ENCODE data around the gene COG7.
A peak's percentile ranks its signal among the peaks of the same experiment; 100 is the strongest.

Gene COG7

GRCh38 chr16:23416816-23417215 lies 36.2 kb downstream of the COG7 start:
- Histone ChIP-seq H3K36me3 (ENCODE audit: control insufficient read depth, insufficient read depth, low read length) (peaks cover 10% of the 10 kb centered on the region), H3K4me3 (ENCODE audit: insufficient read depth, low read depth, low read length) (no peak overlapping the region)
- 90 to 94% methylated on average over 7 of the region's 7 CpGs for WGBS, 2 experiments

GRCh38 chr16:23414731-23415130 lies 38.3 kb downstream of the COG7 start:
- Histone ChIP-seq H3K4me3 (ENCODE audit: insufficient read depth, low read depth, low read length) (no peak overlapping the region), H3K27ac (ENCODE audit: insufficient read depth, low read depth, low read length, poor library complexity, severe bottlenecking) (no peak overlapping the region), H3K36me3 (ENCODE audit: control insufficient read depth, insufficient read depth, low read length) (peaks cover 10% of the 10 kb centered on the region), H3K9me3 (ENCODE audit: control insufficient read depth, low read length) (no peaks in the 10 kb centered on the region), H3K27me3 (ENCODE audit: control insufficient read depth, insufficient read depth, low read length, poor library complexity, severe bottlenecking) (no peaks in the 10 kb centered on the region), H3K4me1 (ENCODE audit: control insufficient read depth, insufficient read depth, low read length) (peaks cover 6% of the 10 kb centered on the region)
- WGBS, 2 experiments, result 93 to 95% methylated on average over 6 of the region's 6 CpGs

More at GRCh38 chr16:23416816-23417215, 36.2 kb downstream of the COG7 start:
- Histone ChIP-seq H3K9me3 (ENCODE audit: control insufficient read depth, low read length) (no peaks in the 10 kb centered on the region), H3K27ac (ENCODE audit: insufficient read depth, low read depth, low read length, poor library complexity, severe bottlenecking) (no peak overlapping the region), H3K27me3 (ENCODE audit: control insufficient read depth, insufficient read depth, low read length, poor library complexity, severe bottlenecking) (no peaks in the 10 kb centered on the region), H3K4me1 (ENCODE audit: control insufficient read depth, insufficient read depth, low read length) (no peaks in the 10 kb centered on the region)

DNA sequence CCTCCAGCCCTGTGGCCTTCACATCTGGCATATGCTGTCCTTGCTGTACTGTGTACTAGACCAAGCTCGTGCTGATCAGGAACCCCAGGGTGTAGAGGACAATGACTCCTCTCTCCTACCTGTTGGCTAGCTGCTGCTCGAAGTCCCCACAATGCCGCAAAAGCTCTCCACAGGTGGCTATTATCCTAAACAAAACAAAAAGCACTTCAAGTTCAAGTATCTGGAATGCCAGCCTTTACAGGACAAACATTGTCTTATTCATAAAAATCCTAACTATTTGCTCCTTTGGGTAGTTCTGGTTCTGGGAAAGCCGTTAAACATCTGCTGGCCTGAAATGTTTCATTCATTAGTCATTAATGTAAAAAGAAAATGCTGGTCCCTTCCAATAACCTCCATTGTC lies 42.8 kb downstream of the COG7 start:
- 54 to 64% methylated on average over 4 of the region's 4 CpGs for WGBS, 2 experiments
- Histone ChIP-seq H3K36me3 (ENCODE audit: control insufficient read depth, insufficient read depth, low read length) (peaks cover 6% of the 10 kb centered on the region), H3K27ac (ENCODE audit: insufficient read depth, low read depth, low read length, poor library complexity, severe bottlenecking) (no peak overlapping the region), H3K4me3 (ENCODE audit: insufficient read depth, low read depth, low read length) (no peak overlapping the region), H3K4me1 (ENCODE audit: control insufficient read depth, insufficient read depth, low read length) (peaks cover 14% of the 10 kb centered on the region), H3K27me3 (ENCODE audit: control insufficient read depth, insufficient read depth, low read length, poor library complexity, severe bottlenecking) (no peaks in the 10 kb centered on the region), H3K9me3 (ENCODE audit: control insufficient read depth, low read length) (no peaks in the 10 kb centered on the region)

- Histone ChIP-seq H3K4me3 (ENCODE audit: insufficient read depth, low read depth, low read length) (no peak overlapping the region), H3K27me3 (ENCODE audit: control insufficient read depth, insufficient read depth, low read length, poor library complexity, severe bottlenecking) (no peaks in the 10 kb centered on the region), H3K9me3 (ENCODE audit: control insufficient read depth, low read length) (no peaks in the 10 kb centered on the region), H3K36me3 (ENCODE audit: control insufficient read depth, insufficient read depth, low read length) (peaks cover 6% of the 10 kb centered on the region), H3K27ac (ENCODE audit: insufficient read depth, low read depth, low read length, poor library complexity, severe bottlenecking) (no peak overlapping the region), H3K4me1 (ENCODE audit: control insufficient read depth, insufficient read depth, low read length) (peaks cover 14% of the 10 kb centered on the region)
- WGBS, 2 experiments, result 78 to 81% methylated on average over 2 of the region's 2 CpGs
These were observed 43.5 kb downstream of the COG7 start for GRCh38 chr16:23409522-23409921.

DNA sequence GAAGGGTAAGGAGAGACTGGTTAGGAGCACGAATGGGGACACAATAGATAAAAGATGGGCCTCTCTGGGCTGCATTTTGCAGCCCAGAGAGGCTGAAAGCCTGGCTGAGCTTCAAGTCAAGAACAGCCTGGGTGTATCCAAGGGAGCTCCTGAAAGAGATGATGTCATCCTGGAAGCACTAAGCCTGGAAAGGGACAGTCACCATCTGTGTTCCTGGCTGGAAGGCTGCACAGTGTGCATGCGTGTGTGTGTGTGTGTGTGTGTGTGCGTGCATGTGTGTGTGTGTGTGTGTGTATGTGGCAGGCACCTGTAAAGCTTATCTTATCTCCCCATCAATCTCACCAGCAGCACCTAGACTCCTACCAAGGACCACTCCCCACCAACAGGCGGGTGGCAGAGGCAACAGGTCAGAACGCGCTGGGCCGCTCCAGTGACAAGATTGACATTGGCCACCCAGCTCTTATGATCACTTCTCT lies 44.1 kb downstream of the COG7 start:
- WGBS, 2 experiments, result 75 to 81% methylated on average over 6 of the region's 7 CpGs
- H3K4me3 ChIP-seq (ENCODE audit: insufficient read depth, low read depth, low read length), result no peak overlapping the region
- H3K36me3 ChIP-seq (ENCODE audit: control insufficient read depth, insufficient read depth, low read length), result peaks cover 3% of the 10 kb centered on the region
- no peaks in the 10 kb centered on the region for H3K9me3 ChIP-seq (ENCODE audit: control insufficient read depth, low read length)
- H3K4me1 ChIP-seq (ENCODE audit: control insufficient read depth, insufficient read depth, low read length), result peaks cover 14% of the 10 kb centered on the region
- no peaks in the 10 kb centered on the region for H3K27me3 ChIP-seq (ENCODE audit: control insufficient read depth, insufficient read depth, low read length, poor library complexity, severe bottlenecking)
- H3K27ac ChIP-seq (ENCODE audit: insufficient read depth, low read depth, low read length, poor library complexity, severe bottlenecking), result peak overlapping the region; percentile 84

GRCh38 chr16:23408242-23408822 lies 44.7 kb downstream of the COG7 start:
- Histone ChIP-seq H3K36me3 (ENCODE audit: control insufficient read depth, insufficient read depth, low read length) (no peaks in the 10 kb centered on the region), H3K4me1 (ENCODE audit: control insufficient read depth, insufficient read depth, low read length) (peaks cover 14% of the 10 kb centered on the region), H3K27ac (ENCODE audit: insufficient read depth, low read depth, low read length, poor library complexity, severe bottlenecking) (peak overlapping the region; percentile 84), H3K4me3 (ENCODE audit: insufficient read depth, low read depth, low read length) (no peak overlapping the region), H3K27me3 (ENCODE audit: control insufficient read depth, insufficient read depth, low read length, poor library complexity, severe bottlenecking) (no peaks in the 10 kb centered on the region), H3K9me3 (ENCODE audit: control insufficient read depth, low read length) (no peaks in the 10 kb centered on the region)
- WGBS, 2 experiments, result 70 to 80% methylated on average over 10 to 15 of the region's 21 CpGs

- 94 to 95% methylated on average over 7 of the region's 9 CpGs for WGBS, 2 experiments
- no peaks in the 10 kb centered on the region for H3K27me3 ChIP-seq (ENCODE audit: control insufficient read depth, insufficient read depth, low read length, poor library complexity, severe bottlenecking)
- no peaks in the 10 kb centered on the region for H3K36me3 ChIP-seq (ENCODE audit: control insufficient read depth, insufficient read depth, low read length)
- no peak overlapping the region for H3K27ac ChIP-seq (ENCODE audit: insufficient read depth, low read depth, low read length, poor library complexity, severe bottlenecking)
- no peak overlapping the region for H3K4me3 ChIP-seq (ENCODE audit: insufficient read depth, low read depth, low read length)
- H3K4me1 ChIP-seq (ENCODE audit: control insufficient read depth, insufficient read depth, low read length), result peaks cover 14% of the 10 kb centered on the region
- no peaks in the 10 kb centered on the region for H3K9me3 ChIP-seq (ENCODE audit: control insufficient read depth, low read length)
These were observed 45.4 kb downstream of the COG7 start for GRCh38 chr16:23407436-23408127.

GRCh38 chr16:23406546-23407240 lies 46.3 kb downstream of the COG7 start:
- H3K4me1 ChIP-seq (ENCODE audit: control insufficient read depth, insufficient read depth, low read length), result peaks cover 14% of the 10 kb centered on the region
- H3K27ac ChIP-seq (ENCODE audit: insufficient read depth, low read depth, low read length, poor library complexity, severe bottlenecking), result no peak overlapping the region
- WGBS, 2 experiments, result 94 to 97% methylated on average over 6 of the region's 6 CpGs
- no peaks in the 10 kb centered on the region for H3K36me3 ChIP-seq (ENCODE audit: control insufficient read depth, insufficient read depth, low read length)
- no peaks in the 10 kb centered on the region for H3K27me3 ChIP-seq (ENCODE audit: control insufficient read depth, insufficient read depth, low read length, poor library complexity, severe bottlenecking)
- no peak overlapping the region for H3K4me3 ChIP-seq (ENCODE audit: insufficient read depth, low read depth, low read length)
- no peaks in the 10 kb centered on the region for H3K9me3 ChIP-seq (ENCODE audit: control insufficient read depth, low read length)

- Histone ChIP-seq H3K36me3 (ENCODE audit: control insufficient read depth, insufficient read depth, low read length) (no peaks in the 10 kb centered on the region), H3K27ac (ENCODE audit: insufficient read depth, low read depth, low read length, poor library complexity, severe bottlenecking) (no peak overlapping the region), H3K9me3 (ENCODE audit: control insufficient read depth, low read length) (no peaks in the 10 kb centered on the region), H3K4me1 (ENCODE audit: control insufficient read depth, insufficient read depth, low read length) (peaks cover 18% of the 10 kb centered on the region), H3K27me3 (ENCODE audit: control insufficient read depth, insufficient read depth, low read length, poor library complexity, severe bottlenecking) (no peaks in the 10 kb centered on the region), H3K4me3 (ENCODE audit: insufficient read depth, low read depth, low read length) (no peak overlapping the region)
- 90 to 92% methylated on average over 2 of the region's 2 CpGs for WGBS, 2 experiments
These were observed 47.0 kb downstream of the COG7 start for GRCh38 chr16:23406024-23406423.

DNA sequence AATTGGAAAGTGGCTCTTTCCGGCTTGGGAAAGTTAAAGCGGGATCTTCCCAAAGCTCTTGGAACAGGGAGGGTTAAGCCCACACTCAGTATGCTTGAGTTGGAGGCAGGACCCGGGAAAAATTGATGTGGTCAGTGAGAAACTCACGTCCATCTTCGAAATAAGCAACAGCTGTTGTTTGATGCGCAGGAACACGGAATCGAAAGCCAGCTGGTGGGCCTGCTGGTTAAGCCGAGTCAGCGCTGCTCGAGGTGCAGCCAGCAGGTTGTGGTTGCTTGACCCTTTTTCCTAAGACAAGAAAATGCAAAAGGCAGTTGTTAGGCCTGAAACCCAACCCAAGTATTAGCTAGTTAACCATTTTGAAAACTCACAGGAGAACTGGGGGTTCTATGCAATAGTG lies 49.4 kb downstream of the COG7 start:
- peaks cover 22% of the 10 kb centered on the region for H3K4me1 ChIP-seq (ENCODE audit: control insufficient read depth, insufficient read depth, low read length)
- no peak overlapping the region for H3K4me3 ChIP-seq (ENCODE audit: insufficient read depth, low read depth, low read length)
- WGBS, 2 experiments, result 95% methylated on average over 11 of the region's 11 CpGs
- H3K27ac ChIP-seq (ENCODE audit: insufficient read depth, low read depth, low read length, poor library complexity, severe bottlenecking), result no peak overlapping the region
- no peaks in the 10 kb centered on the region for H3K36me3 ChIP-seq (ENCODE audit: control insufficient read depth, insufficient read depth, low read length)
- no peaks in the 10 kb centered on the region for H3K9me3 ChIP-seq (ENCODE audit: control insufficient read depth, low read length)
- no peaks in the 10 kb centered on the region for H3K27me3 ChIP-seq (ENCODE audit: control insufficient read depth, insufficient read depth, low read length, poor library complexity, severe bottlenecking)
